HG03039 (cell line): Measurements from ENCODE around the gene TTC12.

Source experiments
- ATAC-seq: cut with Tn5 transposase; IDR thresholded peaks from one replicate; pipeline ENCODE4 v1.9.1; 2021; ENCODE audit warnings: mild to moderate bottlenecking, moderate library complexity; ENCODE audit not compliant: unreplicated experiment

Gene TTC12, protein sequence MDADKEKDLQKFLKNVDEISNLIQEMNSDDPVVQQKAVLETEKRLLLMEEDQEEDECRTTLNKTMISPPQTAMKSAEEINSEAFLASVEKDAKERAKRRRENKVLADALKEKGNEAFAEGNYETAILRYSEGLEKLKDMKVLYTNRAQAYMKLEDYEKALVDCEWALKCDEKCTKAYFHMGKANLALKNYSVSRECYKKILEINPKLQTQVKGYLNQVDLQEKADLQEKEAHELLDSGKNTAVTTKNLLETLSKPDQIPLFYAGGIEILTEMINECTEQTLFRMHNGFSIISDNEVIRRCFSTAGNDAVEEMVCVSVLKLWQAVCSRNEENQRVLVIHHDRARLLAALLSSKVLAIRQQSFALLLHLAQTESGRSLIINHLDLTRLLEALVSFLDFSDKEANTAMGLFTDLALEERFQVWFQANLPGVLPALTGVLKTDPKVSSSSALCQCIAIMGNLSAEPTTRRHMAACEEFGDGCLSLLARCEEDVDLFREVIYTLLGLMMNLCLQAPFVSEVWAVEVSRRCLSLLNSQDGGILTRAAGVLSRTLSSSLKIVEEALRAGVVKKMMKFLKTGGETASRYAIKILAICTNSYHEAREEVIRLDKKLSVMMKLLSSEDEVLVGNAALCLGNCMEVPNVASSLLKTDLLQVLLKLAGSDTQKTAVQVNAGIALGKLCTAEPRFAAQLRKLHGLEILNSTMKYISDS

DNA sequence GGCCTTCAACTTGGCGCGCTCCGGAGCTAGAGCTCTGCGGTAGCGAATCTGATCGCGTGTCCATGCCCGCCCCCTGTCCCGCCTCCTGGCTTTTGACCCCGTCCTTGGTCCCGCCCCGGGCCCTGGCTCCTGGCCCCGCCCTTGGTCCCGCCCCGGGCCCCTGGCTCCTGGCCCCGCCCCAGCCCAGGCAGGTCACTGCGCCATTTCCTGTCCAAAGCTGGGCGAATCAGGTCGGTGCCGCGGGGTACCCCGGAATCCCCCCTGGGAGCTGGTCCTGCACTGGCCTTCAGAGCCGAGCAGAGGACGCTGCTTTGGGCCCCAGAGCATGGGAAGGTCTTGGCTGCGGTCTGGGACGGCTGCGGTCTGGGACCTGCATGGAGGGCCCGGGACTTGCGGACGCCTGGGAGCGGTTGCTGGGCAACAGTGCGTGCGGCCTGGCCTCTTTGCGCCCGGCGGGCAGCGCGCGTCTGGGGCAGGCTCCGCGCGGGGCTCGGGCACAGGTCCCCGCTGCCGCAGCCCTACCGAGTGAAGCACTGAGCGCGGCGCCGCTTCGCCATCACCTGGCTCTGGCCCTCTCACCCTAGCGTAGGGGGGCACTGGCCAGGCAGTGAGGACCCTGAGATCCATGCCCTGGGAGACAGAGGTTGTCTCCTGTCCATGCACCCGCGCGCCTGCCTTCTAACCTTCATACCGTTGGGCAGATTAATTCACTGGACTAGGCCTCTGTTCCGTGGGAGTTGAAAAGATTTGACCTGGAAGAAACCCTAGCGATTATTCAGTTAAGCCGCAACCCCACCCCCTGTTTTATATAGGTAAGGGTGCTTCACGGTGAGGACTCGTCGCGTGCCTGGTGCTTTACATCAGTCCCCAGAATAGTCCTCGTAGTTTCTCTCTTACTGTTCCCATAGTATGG, at the start of gene TTC12:
TSS of gene TTC12 (plus strand) at position 195 of the 913 bp plus-strand sequence. CDS start 1,675 bp downstream, outside the sequence.
- ATAC-seq = peak; percentile 98

DNA sequence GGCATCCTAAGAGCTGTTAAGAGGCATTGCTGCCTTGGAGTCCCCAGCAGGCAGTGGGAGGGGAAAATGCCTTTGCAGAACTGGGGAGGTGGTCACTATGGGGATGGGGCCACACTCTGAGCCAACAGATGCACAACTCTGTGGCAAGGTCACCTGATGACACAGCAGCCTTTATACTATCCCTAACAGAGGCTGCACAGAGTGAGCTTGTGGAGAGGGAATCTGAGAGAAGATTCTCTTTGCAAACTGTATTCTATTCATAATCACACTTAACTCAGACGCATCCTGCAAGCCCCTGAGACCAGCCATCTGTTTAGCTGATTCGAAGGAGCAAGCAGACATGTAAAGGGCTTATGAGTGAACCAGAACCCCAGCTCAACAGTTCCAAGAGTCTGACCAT, 49.0 kb upstream of the TTC12 start:
- no peak for ATAC-seq

GRCh38 chr11:113267493-113267892, 46.9 kb upstream of the TTC12 start:
- no peak for ATAC-seq

DNA sequence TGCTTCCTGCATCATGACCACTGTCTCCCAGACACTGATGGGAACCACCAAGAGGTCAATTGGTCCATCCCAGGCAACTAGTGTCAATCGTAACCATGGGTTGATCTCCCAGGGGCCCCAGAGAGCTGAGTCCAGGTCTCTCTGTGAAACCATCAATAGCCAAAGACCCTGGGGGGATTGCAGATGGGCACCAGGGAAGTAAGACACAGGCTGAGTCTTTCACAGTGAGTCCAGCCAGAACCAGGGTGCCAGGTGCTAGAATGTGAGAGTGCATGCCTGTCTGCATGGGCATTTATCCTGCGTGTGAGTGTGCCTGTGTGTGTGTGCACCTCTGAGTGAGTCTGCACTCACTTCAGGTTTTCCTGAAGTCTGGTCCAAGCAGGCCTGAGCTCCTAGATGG, 45.3 kb upstream of the TTC12 start:
- ATAC-seq = no peak

DNA sequence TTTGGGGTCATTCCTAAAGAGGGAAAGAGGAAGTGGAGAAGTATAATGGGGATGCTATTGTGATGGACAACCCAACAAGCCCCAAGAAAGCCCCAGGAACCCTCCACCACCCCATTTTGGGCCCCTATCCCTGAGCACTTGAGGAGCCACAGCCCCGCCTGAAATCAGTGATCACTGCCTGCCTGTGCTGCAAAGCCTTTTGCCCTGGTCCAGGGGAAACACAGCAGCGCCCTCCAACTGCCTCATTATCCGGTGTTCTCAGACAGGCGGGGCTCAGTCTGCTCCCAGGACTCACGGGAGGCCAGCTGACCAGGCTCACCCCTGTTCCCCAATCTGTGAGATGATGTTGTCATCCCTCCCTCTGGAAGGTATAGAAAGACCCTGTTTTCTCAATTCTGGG, 44.7 kb upstream of the TTC12 start:
- ATAC-seq = no peak

GRCh38 chr11:113270080-113270479, 44.3 kb upstream of the TTC12 start:
- no peak for ATAC-seq

DNA sequence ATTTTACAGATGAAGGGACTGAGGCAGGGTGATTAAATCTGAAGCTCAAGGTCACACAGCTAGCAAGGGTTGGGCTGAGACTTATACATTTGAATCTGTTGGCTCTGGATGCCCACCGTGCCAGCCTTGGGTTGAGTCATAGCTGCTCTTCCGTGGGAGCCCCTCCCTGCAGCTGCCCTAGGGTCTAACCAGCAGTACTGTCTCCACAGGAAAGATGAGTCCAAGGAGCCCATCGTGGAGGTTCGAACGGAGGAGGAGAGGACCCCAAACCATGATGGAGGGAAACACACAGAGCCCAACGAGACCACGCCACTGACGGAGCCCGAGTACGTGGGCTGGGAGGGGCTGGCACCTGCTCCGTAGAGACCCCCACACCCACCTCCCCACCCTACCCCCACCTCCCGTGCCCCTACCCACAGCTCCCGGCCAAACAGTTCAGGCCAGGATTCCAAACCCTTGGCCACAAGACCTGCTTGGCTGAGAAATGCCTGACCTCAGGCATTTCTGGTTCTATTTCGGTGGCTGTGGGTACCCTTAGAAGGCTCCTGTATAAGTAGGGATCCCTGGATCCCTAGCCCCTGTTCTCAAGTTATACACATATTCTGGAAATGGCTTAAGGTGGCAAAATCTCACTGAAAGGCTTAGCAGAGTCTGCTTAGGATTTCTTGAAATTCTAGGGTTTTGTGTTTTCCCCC, 42.7 kb upstream of the TTC12 start:
- ATAC-seq = no peak

GRCh38 chr11:113272281-113272680, 42.1 kb upstream of the TTC12 start:
- no peak for ATAC-seq

- no peak for ATAC-seq
Measured at GRCh38 chr11:113272927-113273615, 41.3 kb upstream of the TTC12 start.

- ATAC-seq = no peak
Measured at GRCh38 chr11:113273720-113274119, 40.7 kb upstream of the TTC12 start.

GRCh38 chr11:113274713-113275582, 39.4 kb upstream of the TTC12 start:
- no peak for ATAC-seq

DNA sequence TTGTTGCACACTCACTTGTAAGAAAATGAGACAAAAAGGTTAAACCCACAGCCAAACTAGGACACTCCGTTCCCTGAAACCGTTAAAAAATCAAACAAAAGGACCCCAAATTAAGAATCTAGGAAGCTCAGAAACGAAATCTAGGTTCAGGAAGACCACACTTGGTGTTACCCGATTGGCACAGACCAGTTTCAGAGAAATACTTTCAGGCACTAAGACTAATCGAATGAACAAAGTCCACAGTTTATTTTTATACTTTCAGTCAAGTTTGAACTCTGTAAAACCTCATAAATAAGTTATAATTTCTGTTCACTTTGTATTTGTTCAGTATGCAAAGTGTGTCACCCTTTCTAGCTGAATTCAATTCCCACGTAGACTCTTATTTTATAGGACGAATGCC, 38.8 kb upstream of the TTC12 start:
- ATAC-seq = no peak

DNA sequence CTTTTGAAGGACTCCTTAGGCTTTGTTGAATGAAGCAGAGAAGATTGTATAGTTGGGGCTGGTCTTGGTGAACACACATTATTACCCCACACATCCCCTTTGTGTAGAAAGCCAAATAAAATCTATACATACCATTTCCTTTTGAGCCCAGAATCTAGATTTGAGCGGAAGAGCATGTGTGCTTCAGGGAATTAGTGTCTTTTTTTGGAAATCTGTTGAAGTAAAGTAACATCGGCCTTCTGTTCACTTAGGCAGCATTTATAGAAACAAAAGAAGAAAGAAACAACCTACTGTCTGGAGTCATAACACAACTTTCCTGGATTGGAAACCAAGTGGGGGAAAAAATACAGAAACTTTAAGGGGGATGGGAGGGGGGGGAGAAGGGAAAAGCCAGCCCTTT, 37.9 kb upstream of the TTC12 start:
- no peak for ATAC-seq

GRCh38 chr11:113277907-113278306, 36.5 kb upstream of the TTC12 start:
- ATAC-seq = no peak

- no peak for ATAC-seq
Measured at GRCh38 chr11:113278481-113278880, 35.9 kb upstream of the TTC12 start.

- no peak for ATAC-seq
Measured at GRCh38 chr11:113278925-113279324, 35.5 kb upstream of the TTC12 start.

DNA sequence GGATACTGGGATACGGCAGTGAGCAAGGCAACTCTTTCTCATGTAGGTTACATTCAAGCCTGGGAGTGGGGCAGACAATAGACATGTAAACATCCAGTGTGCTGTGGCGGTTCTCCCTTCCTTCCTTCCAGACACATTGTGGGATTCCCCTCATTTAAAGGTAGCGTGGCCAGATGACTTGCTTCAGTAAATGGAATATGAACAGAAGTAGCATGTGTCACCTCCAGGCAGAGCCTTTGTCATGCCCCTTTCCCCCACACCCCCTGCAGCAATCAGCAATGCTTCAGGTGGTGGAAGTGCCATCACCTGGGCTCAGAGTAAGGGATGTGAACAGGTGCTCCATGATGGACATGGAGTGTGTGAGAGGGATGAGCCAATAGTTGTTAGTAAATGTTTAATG, 34.8 kb upstream of the TTC12 start:
- no peak for ATAC-seq

DNA sequence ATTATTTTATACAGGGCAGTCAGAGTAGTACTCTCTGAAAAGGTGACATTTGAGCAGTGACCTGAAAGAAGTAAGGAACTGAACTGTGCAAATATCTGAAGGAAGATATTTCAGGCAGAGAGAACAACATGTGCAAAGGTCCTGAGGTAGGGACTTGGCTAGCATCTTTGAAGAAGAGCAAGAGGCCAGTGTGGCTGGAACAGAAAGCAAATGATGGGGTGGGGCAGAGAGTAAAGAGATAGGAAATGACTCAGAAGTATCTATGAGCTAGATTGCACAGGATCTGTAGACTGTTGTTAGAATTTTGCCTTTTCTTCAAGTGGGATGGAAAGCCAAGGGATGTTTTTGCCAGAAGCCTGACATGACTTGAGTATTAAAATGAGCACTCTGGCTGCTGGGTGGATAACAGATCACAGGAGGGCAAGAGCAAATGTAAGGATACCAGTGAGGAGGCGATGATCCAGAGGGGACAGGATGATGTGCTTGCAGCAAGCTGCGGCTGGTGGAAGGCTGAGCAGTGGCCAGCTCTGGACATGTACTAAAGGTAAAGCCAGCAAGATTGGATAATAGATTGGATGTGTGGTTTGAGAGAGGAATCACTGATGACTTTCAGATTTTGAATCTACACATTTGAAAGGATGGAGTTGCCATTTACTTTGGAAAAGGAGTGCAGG, 33.2 kb upstream of the TTC12 start:
- ATAC-seq = no peak
